CD4-positive, CD25-positive, alpha-beta regulatory T cell (primary cell): Measurements from ENCODE around the gene C1QTNF7. TPM values are rescaled to one million over a fixed set of nuclear protein-coding genes. Genes with fewer than 3 reads are reported as not detected.
A peak's percentile ranks its signal among the peaks of the same experiment; 100 is the strongest.

Experiments
- ATAC-seq, 2 donors: fragments of 150-1000 bp; cut with Tn5 transposase; one replicate each; pipeline ENCODE4 v1.10.0; 2021; ENCODE audit warnings: low read depth in 2 of 2, moderate number of reproducible peaks in 2 of 2, moderate library complexity in 1 of 2
- DNase-seq, 3 donors: peaks; one replicate each; pipeline versions ENCODE4 v3.0.0 to v3.0.0-alpha.2; 2012 to 2022; ENCODE audit warnings: mixed read lengths in 1 of 3
- H3K27ac ChIP-seq: one replicate; pipeline ENCODE4 v1.7.0; 2013; ENCODE audit warnings: mild to moderate bottlenecking, low read length; ENCODE audit not compliant: insufficient read depth, poor library complexity, severe bottlenecking
- H3K27me3 ChIP-seq: one replicate; pipeline ENCODE4 v1.7.0; 2013; ENCODE audit warnings: low read length; ENCODE audit not compliant: control insufficient read depth, insufficient read depth
- H3K36me3 ChIP-seq: one replicate; pipeline ENCODE4 v1.7.0; 2013; ENCODE audit warnings: mild to moderate bottlenecking, low read length, moderate library complexity; ENCODE audit not compliant: control insufficient read depth, insufficient read depth
- H3K4me1 ChIP-seq: 2 replicates; pipeline ENCODE4 v1.7.0; 2013; ENCODE audit warnings: mild to moderate bottlenecking, low read length; ENCODE audit not compliant: insufficient read depth, control insufficient read depth, poor library complexity, severe bottlenecking
- H3K4me3 ChIP-seq: one replicate; pipeline ENCODE4 v1.7.0; 2013; ENCODE audit warnings: low read depth, mild to moderate bottlenecking, low read length, moderate library complexity
- H3K9me3 ChIP-seq, 2 experiments: 1 replicate in 1 of 2; 2 replicates in 1 of 2; pipeline ENCODE4 v1.7.0; 2013; ENCODE audit warnings: low read length in 2 of 2, mild to moderate bottlenecking in 1 of 2, moderate library complexity in 1 of 2; ENCODE audit not compliant: control insufficient read depth in 2 of 2
- H3K27ac Mint-ChIP-seq, 3 donors: one replicate each; pipeline ENCODE4 v1.8.0; 2020 to 2022; ENCODE audit warnings: mild to moderate bottlenecking in 3 of 3, mixed read lengths in 3 of 3, moderate library complexity in 2 of 3
- H3K27me3 Mint-ChIP-seq: one replicate; pipeline ENCODE4 v1.8.0; 2022; ENCODE audit warnings: mild to moderate bottlenecking, mixed read lengths
- H3K36me3 Mint-ChIP-seq: one replicate; pipeline ENCODE4 v1.8.0; 2020; ENCODE audit warnings: mixed read lengths
- H3K4me1 Mint-ChIP-seq, 4 donors: one replicate each; pipeline ENCODE4 v1.8.0; 2020 to 2022; ENCODE audit warnings: mixed read lengths in 4 of 4, mild to moderate bottlenecking in 1 of 4
- H3K4me3 Mint-ChIP-seq, 4 donors: one replicate each; pipeline ENCODE4 v1.8.0; 2020 to 2022; ENCODE audit warnings: mild to moderate bottlenecking in 4 of 4, mixed read lengths in 4 of 4, moderate library complexity in 3 of 4
- H3K9me3 Mint-ChIP-seq, 7 donors: one replicate each; pipeline ENCODE4 v1.8.0; 2020 to 2022; ENCODE audit warnings: mixed read lengths in 7 of 7, mild to moderate bottlenecking in 3 of 7, moderate library complexity in 2 of 7
- polyA plus RNA-seq, 4 donors: library from polyadenylated mRNA; unstranded; fragments of 300-500 nt; fragmentation: Illumina TruSeq; gene quantifications; one replicate each; pipeline ENCODE4 v1.2.3, GENCODE V29; 2021
- total RNA-seq: library from RNA; stranded (reverse); gene quantifications from one replicate; pipeline ENCODE4 v1.2.3, GENCODE V29; 2022

Gene C1QTNF7
- total and polyA plus RNA-seq, 5 donors from 2014 or later, result not detected

DNA sequence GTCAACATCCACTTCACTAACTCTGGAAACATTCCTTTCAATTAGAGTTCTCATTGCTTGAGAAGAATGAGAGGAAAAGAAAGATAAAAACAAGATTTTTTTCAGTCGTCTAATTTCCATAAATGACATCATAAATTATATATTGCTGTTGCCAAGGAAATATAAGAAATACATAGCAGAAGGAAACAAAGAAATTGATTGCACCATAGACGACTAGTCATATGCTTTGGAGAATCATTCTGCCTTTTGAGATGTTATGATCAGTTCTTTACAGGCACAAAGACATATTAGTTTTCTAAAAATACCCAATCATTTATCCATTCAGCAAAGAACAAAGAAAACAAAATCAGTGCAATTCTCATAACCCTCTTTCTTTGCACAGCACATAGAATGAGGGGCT is 672 bp upstream of the C1QTNF7 start:
- peaks cover 8% of the 10 kb centered on the region for H3K27me3 Mint-ChIP-seq
- no peaks in the 10 kb centered on the region for H3K4me1 Mint-ChIP-seq
- ATAC-seq (no peak), DNase-seq (no peak)
- no peaks in the 10 kb centered on the region for H3K27me3 ChIP-seq
- H3K9me3 Mint-ChIP-seq, result peaks cover 0 to 2% (median 0%) of the 10 kb centered on the region in 7 donors
- no peaks in the 10 kb centered on the region for H3K4me1 ChIP-seq
- no peaks in the 10 kb centered on the region for H3K36me3 ChIP-seq
- H3K4me3 ChIP-seq, result no peak overlapping the region
- no peak overlapping the region for H3K27ac ChIP-seq
- H3K36me3 Mint-ChIP-seq, result no peaks in the 10 kb centered on the region
- H3K4me3 Mint-ChIP-seq, result no peak overlapping the region
- no peak overlapping the region for H3K27ac Mint-ChIP-seq
- H3K9me3 ChIP-seq, result no peaks in the 10 kb centered on the region

DNA sequence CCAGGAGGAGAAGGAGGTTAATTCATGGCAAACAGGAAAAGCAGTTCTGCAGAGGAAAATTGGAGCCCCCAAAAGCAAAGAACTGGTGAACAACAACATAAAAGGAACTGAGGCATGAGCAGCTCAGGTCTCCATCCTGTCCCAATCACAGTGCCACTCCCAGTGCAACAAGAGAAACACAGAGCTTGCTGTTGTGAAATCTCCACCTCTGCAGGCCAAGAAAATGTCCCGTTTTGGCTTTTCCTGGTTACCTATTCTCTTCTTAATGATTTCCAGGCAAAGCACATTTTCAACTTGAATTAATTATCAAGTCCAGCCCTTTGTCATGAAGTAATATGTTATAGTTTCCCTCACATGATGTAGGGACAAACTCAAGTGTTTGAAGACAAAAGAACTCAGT is 778 bp downstream of the C1QTNF7 start:
- Mint-ChIP-seq H3K36me3 (no peaks in the 10 kb centered on the region), H3K9me3 (peaks cover 0 to 4% (median 0%) of the 10 kb centered on the region in 7 donors), H3K4me3 (no peak overlapping the region), H3K4me1 (no peaks in the 10 kb centered on the region), H3K27ac (no peak overlapping the region), H3K27me3 (peaks cover 6% of the 10 kb centered on the region)
- no peaks in the 10 kb centered on the region for H3K9me3 ChIP-seq
- H3K36me3 ChIP-seq, result no peaks in the 10 kb centered on the region
- ATAC-seq (no peak), DNase-seq (no peak)
- no peak overlapping the region for H3K4me3 ChIP-seq
- no peak overlapping the region for H3K27ac ChIP-seq
- H3K4me1 ChIP-seq, result no peaks in the 10 kb centered on the region
- H3K27me3 ChIP-seq, result no peaks in the 10 kb centered on the region

DNA sequence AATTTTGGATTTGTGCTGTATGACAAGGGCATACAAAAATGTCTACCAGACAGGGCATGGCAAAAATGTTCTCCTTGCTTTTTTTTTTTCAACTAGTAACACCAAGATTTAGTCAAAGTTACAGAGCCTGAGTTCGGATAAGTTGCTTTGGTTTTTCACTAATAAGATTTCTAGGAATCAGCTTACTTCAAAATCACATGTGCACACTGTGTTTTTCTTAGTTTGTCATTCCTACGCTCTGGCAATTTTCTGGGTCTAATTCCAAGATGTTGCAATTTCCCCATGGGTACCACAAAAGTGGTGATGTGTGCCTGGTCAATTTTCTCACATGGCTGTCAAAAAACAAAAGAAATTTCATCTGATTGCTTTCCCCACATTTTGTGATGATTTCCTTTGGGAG is 6.3 kb downstream of the C1QTNF7 start:
- Mint-ChIP-seq H3K27me3 (peaks cover 17% of the 10 kb centered on the region), H3K36me3 (no peaks in the 10 kb centered on the region)

DNA sequence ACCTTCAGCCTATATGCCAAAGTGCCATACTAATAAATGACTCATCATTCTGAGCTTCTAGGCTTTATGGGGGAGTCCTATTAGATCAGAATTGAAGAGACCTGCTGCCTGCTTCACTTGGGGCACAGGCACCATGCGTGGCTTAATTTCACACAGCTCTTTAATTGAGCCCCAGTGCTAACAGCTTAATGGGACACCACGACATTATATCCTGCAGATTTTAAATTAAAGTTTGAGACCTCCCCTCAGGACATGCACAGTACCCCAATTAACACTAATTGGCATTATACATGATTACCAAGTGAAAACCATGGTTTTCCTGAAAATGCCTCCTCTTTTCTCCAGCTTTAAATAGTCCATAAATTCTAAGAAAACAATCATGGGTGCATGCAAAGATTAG is 6.8 kb downstream of the C1QTNF7 start:
- no peak overlapping the region for H3K27ac ChIP-seq
- Mint-ChIP-seq H3K4me1 (no peaks in the 10 kb centered on the region), H3K27ac (no peak overlapping the region), H3K36me3 (no peaks in the 10 kb centered on the region), H3K9me3 (peaks cover 0 to 4% (median 0%) of the 10 kb centered on the region in 7 donors), H3K4me3 (no peak overlapping the region), H3K27me3 (peaks cover 17% of the 10 kb centered on the region)
- no peaks in the 10 kb centered on the region for H3K9me3 ChIP-seq
- no peak for DNase-seq
- no peaks in the 10 kb centered on the region for H3K4me1 ChIP-seq
- H3K4me3 ChIP-seq, result no peak overlapping the region
- no peaks in the 10 kb centered on the region for H3K36me3 ChIP-seq
- no peaks in the 10 kb centered on the region for H3K27me3 ChIP-seq
- ATAC-seq, result no peak

More for the DNA sequence above, 6.3 kb downstream of the C1QTNF7 start:
- no peak overlapping the region for H3K4me3 ChIP-seq
- no peak overlapping the region for H3K4me3 Mint-ChIP-seq
- ATAC-seq (no peak), DNase-seq (no peak)
- H3K4me1 ChIP-seq, result no peaks in the 10 kb centered on the region
- no peaks in the 10 kb centered on the region for H3K36me3 ChIP-seq
- no peak overlapping the region for H3K27ac ChIP-seq
- H3K4me1 Mint-ChIP-seq, result no peaks in the 10 kb centered on the region
- no peaks in the 10 kb centered on the region for H3K9me3 ChIP-seq
- H3K9me3 Mint-ChIP-seq, result peaks cover 0 to 4% (median 0%) of the 10 kb centered on the region in 7 donors
- no peak overlapping the region for H3K27ac Mint-ChIP-seq
- H3K27me3 ChIP-seq, result no peaks in the 10 kb centered on the region

DNA sequence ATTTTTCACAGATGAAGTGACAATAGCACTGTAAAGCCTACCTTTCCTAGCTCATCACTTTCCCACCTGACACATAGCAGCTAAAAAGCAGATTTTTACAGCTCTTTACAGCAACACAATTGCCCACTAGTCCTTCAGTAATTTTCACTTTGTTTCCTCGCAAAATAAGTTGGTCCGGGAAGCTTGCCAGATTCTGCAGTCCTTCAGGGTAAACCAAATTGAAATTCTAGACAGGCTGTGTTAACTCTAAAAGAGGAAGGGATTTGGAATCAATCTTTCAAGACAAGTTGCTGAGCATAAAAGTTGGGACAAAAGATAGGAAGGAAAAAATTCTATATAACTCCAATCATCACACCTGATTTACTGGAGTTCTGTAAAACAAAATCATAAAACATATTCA is 8.7 kb downstream of the C1QTNF7 start:
- H3K27me3 Mint-ChIP-seq, result peaks cover 17% of the 10 kb centered on the region
- no peaks in the 10 kb centered on the region for H3K4me1 Mint-ChIP-seq
- no peak for ATAC-seq
- no peaks in the 10 kb centered on the region for H3K9me3 ChIP-seq
- H3K9me3 Mint-ChIP-seq, result peaks cover 0 to 4% (median 0%) of the 10 kb centered on the region in 7 donors
- no peak overlapping the region for H3K4me3 ChIP-seq
- no peak overlapping the region for H3K27ac Mint-ChIP-seq
- H3K27ac ChIP-seq, result no peak overlapping the region
- no peaks in the 10 kb centered on the region for H3K36me3 Mint-ChIP-seq
- no peak for DNase-seq
- no peaks in the 10 kb centered on the region for H3K27me3 ChIP-seq
- H3K4me1 ChIP-seq, result no peaks in the 10 kb centered on the region
- H3K4me3 Mint-ChIP-seq, result no peak overlapping the region
- H3K36me3 ChIP-seq, result no peaks in the 10 kb centered on the region

DNA sequence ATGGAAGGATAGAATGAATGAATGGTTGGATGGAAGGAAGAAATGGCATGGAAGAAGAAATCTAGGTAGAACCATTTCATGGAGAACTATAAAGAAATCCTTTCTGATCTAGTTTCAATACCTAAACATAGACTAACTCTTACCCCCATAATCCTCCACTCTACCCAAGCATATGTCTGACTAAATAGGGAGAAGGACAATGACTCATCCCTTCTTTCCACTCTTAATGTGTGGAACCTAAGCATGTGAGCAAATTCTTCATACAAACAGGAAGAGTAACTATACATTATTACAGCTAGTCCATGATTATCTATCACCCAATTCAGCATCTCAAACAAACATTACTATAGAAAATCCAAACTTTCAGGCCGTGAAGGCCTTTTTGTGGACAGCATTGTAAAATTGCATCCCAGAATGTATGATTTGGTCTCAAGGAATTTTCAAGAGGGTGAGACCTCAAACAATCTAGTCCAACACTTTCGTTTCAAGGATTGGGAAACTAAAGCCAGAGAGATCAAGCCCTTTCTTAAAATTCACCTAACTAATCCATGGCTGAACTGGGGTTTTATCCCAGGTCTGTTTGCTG is 11.2 kb downstream of the C1QTNF7 start:
- ATAC-seq (no peak), DNase-seq (no peak)
- no peaks in the 10 kb centered on the region for H3K9me3 ChIP-seq
- H3K27ac Mint-ChIP-seq, result no peak overlapping the region
- H3K4me3 Mint-ChIP-seq, result no peak overlapping the region
- H3K4me1 ChIP-seq, result no peaks in the 10 kb centered on the region
- no peaks in the 10 kb centered on the region for H3K36me3 ChIP-seq
- peaks cover 6% of the 10 kb centered on the region for H3K36me3 Mint-ChIP-seq
- no peak overlapping the region for H3K4me3 ChIP-seq
- no peaks in the 10 kb centered on the region for H3K27me3 ChIP-seq
- H3K9me3 Mint-ChIP-seq, result peaks cover 0 to 1% (median 0%) of the 10 kb centered on the region in 7 donors
- H3K27me3 Mint-ChIP-seq, result peaks cover 17% of the 10 kb centered on the region
- H3K27ac ChIP-seq, result no peak overlapping the region
- H3K4me1 Mint-ChIP-seq, result no peaks in the 10 kb centered on the region

DNA sequence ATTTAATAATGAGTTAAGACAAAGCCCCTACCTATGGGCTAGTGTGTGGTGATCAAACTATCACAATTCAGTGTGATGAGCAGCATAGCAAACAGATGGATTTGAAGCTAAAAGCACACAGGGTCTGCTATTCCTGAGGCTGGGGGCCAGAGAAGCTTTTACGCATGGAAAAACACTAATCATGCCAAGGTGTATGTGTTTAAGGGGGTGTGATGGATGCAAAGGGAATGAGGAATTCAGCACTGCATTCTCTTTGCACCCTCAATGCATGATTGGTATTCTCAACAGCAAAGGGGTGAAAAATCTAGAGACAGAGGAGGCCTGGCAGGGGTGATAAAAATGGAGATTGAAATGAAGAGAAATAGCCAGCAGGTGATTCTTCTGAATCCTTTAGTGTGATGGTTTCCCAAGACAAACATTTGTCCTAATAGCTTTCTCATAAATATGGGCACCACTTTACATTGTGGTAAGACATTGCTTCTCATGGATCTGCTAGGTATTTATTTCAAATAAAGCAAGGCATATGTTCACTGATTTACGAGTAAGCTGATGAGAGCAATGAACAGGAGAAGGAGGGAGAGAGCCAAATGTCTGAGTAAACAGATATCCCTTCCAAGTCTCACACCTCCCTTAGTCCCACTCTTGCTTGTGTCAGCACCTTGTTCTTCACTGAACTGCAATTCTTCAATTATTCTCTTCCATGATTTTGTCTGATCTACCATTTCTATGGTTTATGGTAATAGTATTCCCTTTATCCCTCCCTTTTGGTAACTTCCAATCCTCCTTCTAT is 15.7 kb downstream of the C1QTNF7 start:
- Mint-ChIP-seq H3K4me1 (no peaks in the 10 kb centered on the region), H3K27ac (peak overlapping the region in 1 of 3 donors; percentile 46)

DNA sequence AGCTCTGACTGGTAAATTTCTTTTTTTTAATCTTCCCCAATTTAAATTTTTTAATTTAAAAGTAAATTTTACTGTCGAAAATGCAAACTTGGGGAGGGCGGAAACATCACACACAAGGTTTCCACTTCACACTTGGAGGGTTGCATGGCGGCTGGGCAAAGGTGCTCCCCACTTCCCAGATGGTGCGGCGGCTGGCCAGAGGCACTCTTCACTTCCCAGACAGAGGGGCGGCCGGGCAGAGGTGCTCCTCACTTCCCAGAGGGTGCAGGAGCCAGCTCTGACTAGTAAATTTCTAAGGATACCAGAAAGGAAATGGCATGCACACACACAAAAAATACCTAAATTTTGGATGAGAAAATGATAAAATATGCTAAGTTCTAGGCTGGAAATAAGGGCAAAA is 16.4 kb downstream of the C1QTNF7 start:
- no peak overlapping the region for H3K4me3 Mint-ChIP-seq
- H3K27me3 ChIP-seq, result no peaks in the 10 kb centered on the region
- H3K27ac ChIP-seq, result no peak overlapping the region
- no peaks in the 10 kb centered on the region for H3K4me1 Mint-ChIP-seq
- no peaks in the 10 kb centered on the region for H3K4me1 ChIP-seq
- H3K4me3 ChIP-seq, result no peak overlapping the region
- no peaks in the 10 kb centered on the region for H3K36me3 ChIP-seq
- peaks cover 0 to 7% (median 1%) of the 10 kb centered on the region in 7 donors for H3K9me3 Mint-ChIP-seq
- ATAC-seq, result no peak
- peaks cover 11% of the 10 kb centered on the region for H3K27me3 Mint-ChIP-seq
- H3K36me3 Mint-ChIP-seq, result peaks cover 9% of the 10 kb centered on the region
- H3K9me3 ChIP-seq, result no peaks in the 10 kb centered on the region
- no peak for DNase-seq
- H3K27ac Mint-ChIP-seq, result no peak overlapping the region

More for the DNA sequence above, 15.7 kb downstream of the C1QTNF7 start:
- no peaks in the 10 kb centered on the region for H3K36me3 ChIP-seq
- H3K27ac ChIP-seq, result no peak overlapping the region
- H3K36me3 Mint-ChIP-seq, result peaks cover 9% of the 10 kb centered on the region
- no peak overlapping the region for H3K4me3 ChIP-seq
- H3K4me1 ChIP-seq, result no peaks in the 10 kb centered on the region
- peaks cover 0 to 7% (median 1%) of the 10 kb centered on the region in 7 donors for H3K9me3 Mint-ChIP-seq
- no peak for ATAC-seq
- no peaks in the 10 kb centered on the region for H3K27me3 ChIP-seq
- peaks cover 6% of the 10 kb centered on the region for H3K27me3 Mint-ChIP-seq
- no peak overlapping the region for H3K4me3 Mint-ChIP-seq
- no peaks in the 10 kb centered on the region for H3K9me3 ChIP-seq
- no peak for DNase-seq
